ENCODE measurements around the gene RXFP4.

RXFP4 gene

DNA sequence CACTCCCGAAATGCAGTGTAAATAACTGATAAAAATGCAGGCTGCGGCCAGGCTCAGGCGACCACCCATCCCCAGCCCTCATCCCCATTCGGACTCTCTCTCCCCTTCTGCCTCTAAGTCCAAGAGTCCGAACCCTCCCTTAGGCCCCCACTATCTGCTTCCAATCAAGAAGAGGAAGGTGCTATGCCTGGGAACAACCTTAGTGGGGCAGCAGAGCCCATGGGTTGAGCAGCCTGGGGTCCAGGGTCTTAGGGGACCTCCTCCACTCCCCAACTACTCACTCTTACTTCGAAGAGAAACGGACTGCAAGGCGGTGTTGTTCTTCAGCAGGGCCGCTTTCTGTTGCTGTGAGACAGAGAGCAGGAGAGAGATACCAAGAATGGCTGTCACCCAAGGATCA is 24.7 kb downstream of the RXFP4 start:
- DNase-seq (ENCODE audit: low spot score), result no peak
- in situ Hi-C loops (cut with MboI; ENCODE audit: low sequenced_read_pairs, unreplicated experiment), result no loop called here
- TF ChIP-seq, protein P1, sequence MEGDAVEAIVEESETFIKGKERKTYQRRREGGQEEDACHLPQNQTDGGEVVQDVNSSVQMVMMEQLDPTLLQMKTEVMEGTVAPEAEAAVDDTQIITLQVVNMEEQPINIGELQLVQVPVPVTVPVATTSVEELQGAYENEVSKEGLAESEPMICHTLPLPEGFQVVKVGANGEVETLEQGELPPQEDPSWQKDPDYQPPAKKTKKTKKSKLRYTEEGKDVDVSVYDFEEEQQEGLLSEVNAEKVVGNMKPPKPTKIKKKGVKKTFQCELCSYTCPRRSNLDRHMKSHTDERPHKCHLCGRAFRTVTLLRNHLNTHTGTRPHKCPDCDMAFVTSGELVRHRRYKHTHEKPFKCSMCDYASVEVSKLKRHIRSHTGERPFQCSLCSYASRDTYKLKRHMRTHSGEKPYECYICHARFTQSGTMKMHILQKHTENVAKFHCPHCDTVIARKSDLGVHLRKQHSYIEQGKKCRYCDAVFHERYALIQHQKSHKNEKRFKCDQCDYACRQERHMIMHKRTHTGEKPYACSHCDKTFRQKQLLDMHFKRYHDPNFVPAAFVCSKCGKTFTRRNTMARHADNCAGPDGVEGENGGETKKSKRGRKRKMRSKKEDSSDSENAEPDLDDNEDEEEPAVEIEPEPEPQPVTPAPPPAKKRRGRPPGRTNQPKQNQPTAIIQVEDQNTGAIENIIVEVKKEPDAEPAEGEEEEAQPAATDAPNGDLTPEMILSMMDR (IDR thresholded peaks at IDR 0.05; ENCODE audit: borderline replicate concordance, control extremely low read depth, extremely low read depth, insufficient read depth, missing control alignments), result no peak

DNA sequence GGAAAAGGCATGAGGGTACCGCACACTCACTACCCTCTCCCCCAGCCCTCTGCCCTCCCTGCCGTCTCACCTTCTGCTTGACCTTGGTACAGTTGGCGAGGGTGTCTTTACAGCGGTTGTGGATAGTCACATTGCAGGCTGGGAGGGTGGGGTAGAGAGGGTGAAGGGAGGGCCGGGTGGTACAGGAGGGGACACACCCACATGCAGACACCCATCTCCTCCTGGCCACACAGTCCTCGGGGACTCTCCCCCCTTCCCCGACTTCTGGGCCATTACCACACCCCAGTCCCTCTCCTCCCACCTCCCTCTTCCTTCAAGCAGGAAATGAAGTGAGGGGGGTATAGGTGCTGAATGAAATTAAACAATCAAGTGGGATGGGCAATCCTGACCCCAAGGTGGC is 25.3 kb downstream of the RXFP4 start:
- DNase-seq (ENCODE audit: low spot score), result no peak
- in situ Hi-C loops (cut with MboI; ENCODE audit: low sequenced_read_pairs, unreplicated experiment), result no loop called here
- TF ChIP-seq, protein P1 (IDR thresholded peaks at IDR 0.05; ENCODE audit: borderline replicate concordance, control extremely low read depth, extremely low read depth, insufficient read depth, missing control alignments), result no peak

DNA sequence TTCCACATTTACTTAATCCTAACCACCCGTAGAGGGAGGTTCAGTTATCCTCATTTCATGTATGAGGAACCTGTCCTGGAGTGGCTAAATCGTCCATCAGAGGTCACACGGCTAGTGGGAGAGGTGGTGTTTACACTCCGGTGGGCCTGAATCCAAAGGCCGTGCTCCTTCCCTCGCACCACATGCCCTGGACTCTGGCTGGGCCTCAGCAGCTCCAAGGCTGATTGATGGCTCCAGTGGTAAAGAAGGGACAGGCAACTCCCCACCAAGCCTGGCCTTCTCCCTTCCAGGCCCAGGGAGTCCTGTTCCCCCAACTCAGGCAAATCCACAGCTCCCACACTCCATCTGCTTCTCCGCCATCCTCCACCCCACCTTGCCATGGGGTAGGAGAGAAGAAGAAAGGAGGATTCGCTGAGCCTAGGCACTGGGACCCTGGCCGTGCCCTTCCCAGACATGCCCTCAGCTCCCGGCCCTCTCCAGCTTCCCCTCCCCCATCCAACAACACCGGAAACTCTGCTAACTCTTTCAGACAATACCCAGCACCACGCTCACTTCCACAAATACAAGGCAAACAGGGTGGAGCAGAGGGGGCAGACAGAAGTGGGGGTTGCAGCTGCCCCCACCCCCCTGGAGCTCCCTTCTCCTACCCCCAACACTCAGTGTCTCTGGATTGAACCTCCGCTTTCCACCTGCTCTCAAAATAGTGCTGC is 26.1 kb downstream of the RXFP4 start:
- in situ Hi-C loops (cut with MboI; ENCODE audit: low sequenced_read_pairs, unreplicated experiment), result no loop called here
- no peak for DNase-seq (ENCODE audit: low spot score)
- TF ChIP-seq, protein P1 (IDR thresholded peaks at IDR 0.05; ENCODE audit: borderline replicate concordance, control extremely low read depth, extremely low read depth, insufficient read depth, missing control alignments), result no peak

DNA sequence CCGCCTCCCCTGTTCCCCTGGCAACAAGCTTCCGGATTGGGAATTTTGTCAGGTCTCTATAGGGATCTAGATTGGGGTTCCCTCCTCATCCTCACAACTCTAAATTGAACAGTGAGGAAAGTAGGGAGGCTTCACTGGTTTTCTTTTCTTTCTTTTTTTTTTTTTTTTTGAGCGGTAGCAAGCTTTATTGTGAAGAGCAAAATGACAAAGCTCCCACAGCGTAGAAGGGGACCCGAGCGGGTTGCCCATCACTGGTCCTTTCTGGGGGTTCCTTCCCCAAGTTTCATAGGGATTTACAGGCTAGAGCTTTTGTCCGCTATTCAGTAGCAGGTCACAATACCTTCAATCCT is 26.6 kb downstream of the RXFP4 start:
- in situ Hi-C loops (cut with MboI; ENCODE audit: low sequenced_read_pairs, unreplicated experiment), result no loop called here
- DNase-seq (ENCODE audit: low spot score), result no peak
- TF ChIP-seq, protein P1 (IDR thresholded peaks at IDR 0.05; ENCODE audit: borderline replicate concordance, control extremely low read depth, extremely low read depth, insufficient read depth, missing control alignments), result no peak

DNA sequence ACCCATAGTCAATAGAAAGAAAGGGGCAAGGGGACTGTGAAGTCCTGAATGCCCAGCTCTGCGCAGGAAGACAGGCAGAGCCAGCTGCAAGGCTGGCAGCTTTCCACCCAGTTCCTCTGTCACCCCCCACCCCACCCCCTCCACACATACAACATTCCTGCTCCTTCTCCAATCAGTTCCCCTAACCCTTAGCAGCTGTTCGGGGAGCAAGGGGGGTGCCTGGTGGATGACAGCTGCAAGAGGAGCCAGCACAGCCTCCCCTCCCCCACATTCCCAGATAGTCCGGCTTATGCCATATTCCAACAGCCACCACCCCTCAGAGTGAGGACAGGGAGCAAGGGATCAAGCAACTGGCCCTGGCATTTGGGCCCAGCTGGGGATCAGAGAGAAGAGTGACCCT is 27.2 kb downstream of the RXFP4 start:
- in situ Hi-C loops (cut with MboI; ENCODE audit: low sequenced_read_pairs, unreplicated experiment), result no loop called here
- TF ChIP-seq, protein P1 (IDR thresholded peaks at IDR 0.05; ENCODE audit: borderline replicate concordance, control extremely low read depth, extremely low read depth, insufficient read depth, missing control alignments), result no peak
- DNase-seq (ENCODE audit: low spot score), result no peak

DNA sequence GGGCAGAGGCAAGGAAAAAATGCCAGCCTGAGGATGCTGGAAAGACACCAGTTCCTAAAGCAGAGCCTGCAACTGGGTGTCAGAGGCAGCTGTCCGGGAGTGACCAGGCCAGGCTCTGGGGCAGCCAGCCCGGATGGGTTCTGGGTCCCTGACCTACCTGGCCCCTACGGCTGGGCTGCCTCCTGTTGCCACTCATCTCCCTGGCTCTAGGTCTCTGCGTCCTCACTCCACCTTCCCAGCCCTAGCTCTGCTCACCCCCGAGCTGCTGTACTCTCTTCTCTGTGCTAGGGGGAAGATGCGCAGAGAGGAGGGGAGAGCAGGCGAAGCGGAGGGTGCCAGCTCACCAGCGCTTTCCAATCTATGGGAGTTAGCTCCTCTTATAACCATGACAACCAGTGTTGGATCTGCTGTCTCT is 27.9 kb downstream of the RXFP4 start:
- no peak for DNase-seq (ENCODE audit: low spot score)
- in situ Hi-C loops (cut with MboI; ENCODE audit: low sequenced_read_pairs, unreplicated experiment), result no loop called here
- TF ChIP-seq, protein P1 (IDR thresholded peaks at IDR 0.05; ENCODE audit: borderline replicate concordance, control extremely low read depth, extremely low read depth, insufficient read depth, missing control alignments), result no peak
